Loucy (cell line): Measurements from ENCODE around the gene ABLIM2.

ENCODE experiments used
- H2AFZ ChIP-seq: fragments of 200-600 bp; sonication (generic); 2 replicates; pipeline ENCODE4 v1.6.0; 2016; ENCODE audit warnings: antibody characterized with exemption, mild to moderate bottlenecking, low read length, moderate library complexity
- H3F3A ChIP-seq: fragments of 200-600 bp; 2 replicates; pipeline ENCODE4 v1.6.0; 2016; ENCODE audit warnings: antibody characterized with exemption, low read depth, mild to moderate bottlenecking
- H3K27me3 ChIP-seq: fragments of 200-600 bp; sonication (generic); 2 replicates; pipeline ENCODE4 v1.6.1; 2014; ENCODE audit warnings: low read length, mild to moderate bottlenecking; ENCODE audit not compliant: insufficient read depth, poor library complexity, severe bottlenecking
- H3K36me3 ChIP-seq: fragments of 200-600 bp; sonication (generic); 2 replicates; pipeline ENCODE4 v1.6.1; 2016; ENCODE audit warnings: low read length; ENCODE audit not compliant: insufficient read depth
- H3K4me1 ChIP-seq: fragments of 200-600 bp; sonication (generic); 2 replicates; pipeline ENCODE4 v1.5.1; 2014; ENCODE audit warnings: low read length, mild to moderate bottlenecking; ENCODE audit not compliant: insufficient read depth, poor library complexity, severe bottlenecking
- H3K4me2 ChIP-seq: fragments of 200-600 bp; sonication (generic); 2 replicates; pipeline ENCODE4 v1.6.0; 2014; ENCODE audit warnings: antibody characterized with exemption, low read length, low read depth, mild to moderate bottlenecking; ENCODE audit not compliant: poor library complexity, severe bottlenecking
- H3K4me3 ChIP-seq: fragments of 200-600 bp; sonication (generic); 2 replicates; pipeline ENCODE4 v1.5.1; 2014; ENCODE audit warnings: low read length, mild to moderate bottlenecking, mixed read lengths; ENCODE audit not compliant: poor library complexity, severe bottlenecking
- H3K79me2 ChIP-seq: fragments of 200-600 bp; sonication (generic); 2 replicates; pipeline ENCODE4 v1.6.1; 2014; ENCODE audit warnings: low read length; ENCODE audit not compliant: insufficient read depth
- H3K9ac ChIP-seq: fragments of 200-600 bp; sonication (generic); 2 replicates; pipeline ENCODE4 v1.6.0; 2014; ENCODE audit warnings: mild to moderate bottlenecking, low read depth, low read length, moderate library complexity; ENCODE audit not compliant: poor library complexity, severe bottlenecking
- H3K9me2 ChIP-seq: fragments of 200-600 bp; sonication (generic); replicated peaks from 2 replicates; pipeline ENCODE4 v1.6.1; 2016; ENCODE audit warnings: low read depth, low read length, mixed read lengths
- H3K9me3 ChIP-seq: fragments of 200-600 bp; sonication (generic); 2 replicates; pipeline ENCODE4 v1.6.1; 2014; ENCODE audit warnings: mild to moderate bottlenecking, antibody characterized with exemption, low read length, low read depth; ENCODE audit not compliant: insufficient read depth
- H4K20me1 ChIP-seq: fragments of 200-600 bp; sonication (generic); 2 replicates; pipeline ENCODE4 v1.6.0; 2014; ENCODE audit warnings: antibody characterized with exemption, low read length, mild to moderate bottlenecking; ENCODE audit not compliant: insufficient read depth, poor library complexity, severe bottlenecking
- EZH2phosphoT487 ChIP-seq: fragments of 200-600 bp; IDR thresholded peaks from 2 replicates; pipeline ENCODE4 v1.6.1; 2018; ENCODE audit warnings: antibody characterized with exemption, mild to moderate bottlenecking, moderate library complexity, borderline replicate concordance
- TF ChIP-seq, protein P1 (sequence below): fragments of 200-600 bp; sonication (generic); conservative IDR thresholded peaks from 2 replicates; pipeline ENCODE4 v1.5.1; 2014; ENCODE audit warnings: mild to moderate bottlenecking, antibody characterized with exemption, low read length

ABLIM2 gene

GRCh38 chr4:8146157-8146556, 12.5 kb downstream of the ABLIM2 start:
- Histone ChIP-seq H3K4me2 (no peak overlapping the region), H3K9ac (no peak overlapping the region), H3K9me3 (no peaks in the 10 kb centered on the region), H4K20me1 (no peaks in the 10 kb centered on the region), H3K36me3 (no peaks in the 10 kb centered on the region), H3K9me2 (no peaks in the 10 kb centered on the region), H3K4me3 (no peak overlapping the region), H2AFZ (no peak overlapping the region), H3K79me2 (no peaks in the 10 kb centered on the region), H3F3A (no peaks in the 10 kb centered on the region), H3K27me3 (no peaks in the 10 kb centered on the region), H3K4me1 (no peaks in the 10 kb centered on the region)
- TF ChIP-seq, protein P1, sequence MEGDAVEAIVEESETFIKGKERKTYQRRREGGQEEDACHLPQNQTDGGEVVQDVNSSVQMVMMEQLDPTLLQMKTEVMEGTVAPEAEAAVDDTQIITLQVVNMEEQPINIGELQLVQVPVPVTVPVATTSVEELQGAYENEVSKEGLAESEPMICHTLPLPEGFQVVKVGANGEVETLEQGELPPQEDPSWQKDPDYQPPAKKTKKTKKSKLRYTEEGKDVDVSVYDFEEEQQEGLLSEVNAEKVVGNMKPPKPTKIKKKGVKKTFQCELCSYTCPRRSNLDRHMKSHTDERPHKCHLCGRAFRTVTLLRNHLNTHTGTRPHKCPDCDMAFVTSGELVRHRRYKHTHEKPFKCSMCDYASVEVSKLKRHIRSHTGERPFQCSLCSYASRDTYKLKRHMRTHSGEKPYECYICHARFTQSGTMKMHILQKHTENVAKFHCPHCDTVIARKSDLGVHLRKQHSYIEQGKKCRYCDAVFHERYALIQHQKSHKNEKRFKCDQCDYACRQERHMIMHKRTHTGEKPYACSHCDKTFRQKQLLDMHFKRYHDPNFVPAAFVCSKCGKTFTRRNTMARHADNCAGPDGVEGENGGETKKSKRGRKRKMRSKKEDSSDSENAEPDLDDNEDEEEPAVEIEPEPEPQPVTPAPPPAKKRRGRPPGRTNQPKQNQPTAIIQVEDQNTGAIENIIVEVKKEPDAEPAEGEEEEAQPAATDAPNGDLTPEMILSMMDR = no peak
- TF ChIP-seq EZH2phosphoT487 = no peak

- no peaks in the 10 kb centered on the region for H4K20me1 ChIP-seq
- no peak overlapping the region for H2AFZ ChIP-seq
- no peaks in the 10 kb centered on the region for H3K79me2 ChIP-seq
- H3K4me1 ChIP-seq = no peaks in the 10 kb centered on the region
- TF ChIP-seq, protein P1 = no peak
- TF ChIP-seq EZH2phosphoT487 = no peak
- no peak overlapping the region for H3K9ac ChIP-seq
- no peak overlapping the region for H3K4me2 ChIP-seq
- no peaks in the 10 kb centered on the region for H3F3A ChIP-seq
- no peaks in the 10 kb centered on the region for H3K9me3 ChIP-seq
- no peaks in the 10 kb centered on the region for H3K36me3 ChIP-seq
- no peak overlapping the region for H3K4me3 ChIP-seq
- no peaks in the 10 kb centered on the region for H3K9me2 ChIP-seq
- no peaks in the 10 kb centered on the region for H3K27me3 ChIP-seq
Observed at GRCh38 chr4:8144359-8144758, 14.3 kb downstream of the ABLIM2 start.

DNA sequence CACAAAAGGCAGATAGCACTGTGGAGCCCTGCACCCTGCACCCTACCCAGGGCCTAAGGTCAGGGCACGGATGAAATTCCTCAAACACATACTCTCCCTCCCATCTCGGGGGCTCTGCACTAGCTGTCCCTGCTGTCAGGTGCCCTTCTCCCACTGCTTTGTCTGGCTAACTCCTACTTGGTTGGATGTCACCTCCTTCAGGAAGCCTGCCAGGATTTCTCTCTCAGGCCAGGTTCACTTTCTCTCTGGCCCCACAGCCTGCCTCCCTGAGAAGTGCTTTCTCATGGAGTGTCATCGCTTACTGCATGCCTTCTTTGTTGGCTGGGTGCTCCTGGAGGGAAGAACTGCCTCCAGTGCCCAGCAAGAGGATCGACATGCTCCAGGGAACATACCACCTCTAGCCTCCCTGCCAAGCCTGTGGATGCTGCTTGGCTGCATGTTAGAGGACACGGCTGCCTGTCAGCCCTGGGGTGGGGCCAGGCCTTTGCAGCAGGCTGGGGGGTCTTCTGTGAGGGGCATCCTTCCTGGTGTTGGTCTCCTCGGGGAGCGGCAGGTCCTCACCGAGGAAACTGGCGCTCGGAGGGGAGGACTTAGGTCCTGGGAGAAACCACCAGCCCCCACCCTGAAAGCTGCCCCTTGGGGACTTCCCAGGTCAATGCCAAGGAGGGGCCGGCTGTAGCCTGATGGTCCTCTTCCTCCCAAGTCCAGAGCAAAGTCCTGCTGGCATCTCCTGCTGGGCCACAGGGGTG, 15.0 kb downstream of the ABLIM2 start:
- H3K4me3 ChIP-seq = no peak overlapping the region
- no peaks in the 10 kb centered on the region for H3K4me1 ChIP-seq
- H3K9me3 ChIP-seq = no peaks in the 10 kb centered on the region
- H4K20me1 ChIP-seq = no peaks in the 10 kb centered on the region
- TF ChIP-seq EZH2phosphoT487 = no peak
- TF ChIP-seq, protein P1 = no peak
- no peaks in the 10 kb centered on the region for H3K9me2 ChIP-seq
- no peak overlapping the region for H3K9ac ChIP-seq
- H3K27me3 ChIP-seq = no peaks in the 10 kb centered on the region
- H3K79me2 ChIP-seq = no peaks in the 10 kb centered on the region
- H3K36me3 ChIP-seq = no peaks in the 10 kb centered on the region
- H3K4me2 ChIP-seq = no peak overlapping the region
- no peaks in the 10 kb centered on the region for H3F3A ChIP-seq
- H2AFZ ChIP-seq = no peak overlapping the region
